Lower lobe of right lung (tissue), 2 donors: ENCODE data around the gene OR1S2. TPM values are rescaled to one million over a fixed set of nuclear protein-coding genes. Genes with fewer than 3 reads are reported as not detected.
"Not testable (repeated sequence)": the region's sequence is repeated elsewhere in the genome, so short reads cannot be mapped to it uniquely, and the experiment has no call there.

ENCODE experiments used
- ATAC-seq, 2 donors: fragments of 200-7000 bp; cut with Tn5 transposase; one replicate each; pipeline ENCODE4 v1.9.1; 2020 to 2022; ENCODE audit warnings: mild to moderate bottlenecking in 2 of 2, moderate library complexity in 2 of 2
- DNase-seq: peaks from one replicate; pipeline ENCODE4 v3.0.0-alpha.2; 2020
- H3K27ac ChIP-seq: fragments of 200-600 bp; one replicate; pipeline ENCODE4 v1.8.0; 2022
- H3K27me3 ChIP-seq: fragments of 200-600 bp; one replicate; pipeline ENCODE4 v1.8.0; 2022; ENCODE audit warnings: low read depth
- H3K36me3 ChIP-seq: fragments of 200-600 bp; one replicate; pipeline ENCODE4 v1.8.0; 2022; ENCODE audit warnings: mild to moderate bottlenecking
- H3K4me1 ChIP-seq: fragments of 200-600 bp; one replicate; pipeline ENCODE4 v1.8.0; 2022
- H3K4me3 ChIP-seq: fragments of 200-600 bp; one replicate; pipeline ENCODE4 v1.8.0; 2022; ENCODE audit warnings: mild to moderate bottlenecking
- H3K9me3 ChIP-seq: fragments of 200-600 bp; one replicate; pipeline ENCODE4 v1.8.0; 2022
- CTCF ChIP-seq: fragments of 200-600 bp; IDR thresholded peaks from one replicate; pipeline ENCODE4 v1.8.0; 2022; ENCODE audit warnings: antibody characterized with exemption, mild to moderate bottlenecking
- intact Hi-C: fragments of 100-400 bp; cut with DNase I; formaldehyde crosslinking; loops from one replicate; pipeline ENCODE4 v1.11.0; 2022
- long read RNA-seq: library from polyadenylated mRNA; unstranded; transcript quantifications from one replicate; pipeline ENCODE4 v2.0.0, GENCODE V29; 2021
- total RNA-seq: library from RNA; stranded (reverse); fragmentation: NEBNext Ultra II Directional; extraction: Animal tissue kit (Norgen Biotek cat#: 25700); gene quantifications from one replicate; pipeline ENCODE4 v1.2.1, GENCODE V29; 2021
- donor health status: DM: no; HTN: yes; CAD: no; lungs with severe emphysema.

The OR1S2 gene, protein sequence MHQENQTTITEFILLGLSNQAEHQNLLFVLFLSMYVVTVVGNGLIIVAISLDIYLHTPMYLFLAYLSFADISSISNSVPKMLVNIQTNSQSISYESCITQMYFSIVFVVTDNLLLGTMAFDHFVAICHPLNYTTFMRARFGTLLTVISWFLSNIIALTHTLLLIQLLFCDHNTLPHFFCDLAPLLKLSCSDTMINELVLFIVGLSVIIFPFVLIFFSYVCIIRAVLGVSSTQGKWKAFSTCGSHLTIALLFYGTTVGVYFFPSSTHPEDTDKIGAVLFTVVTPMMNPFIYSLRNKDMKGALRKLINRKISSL
- total RNA-seq, result not detected
- long read RNA-seq, result 0 reads

DNA sequence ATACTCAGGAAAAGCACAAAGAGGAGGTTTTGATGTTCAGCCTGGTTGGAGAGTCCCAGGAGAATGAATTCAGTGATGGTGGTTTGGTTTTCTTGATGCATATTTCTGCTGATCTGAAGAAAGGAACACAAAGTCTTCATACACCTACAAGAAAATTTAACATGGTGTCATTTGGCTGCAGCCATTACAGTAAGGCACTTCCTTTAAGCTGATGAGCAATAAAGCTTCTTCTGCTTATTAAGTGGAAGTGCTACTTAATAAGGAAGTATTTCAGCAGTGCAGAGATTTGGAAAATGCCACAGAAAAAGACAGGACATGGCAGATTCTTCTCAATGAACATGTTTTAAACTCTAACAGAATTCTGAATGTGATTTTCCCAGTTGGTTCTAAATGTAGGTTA lies at the start of gene OR1S2:
Gene OR1S2 (minus strand): TSS at position 101 of the 400 bp plus-strand sequence. CDS start 0 bp downstream, at position 101.
- ATAC-seq (no peak), DNase-seq (no peak)
- intact Hi-C loops, result no loop called here
- Histone ChIP-seq H3K36me3 (no peaks in the 10 kb centered on the region), H3K4me1 (no peaks in the 10 kb centered on the region), H3K27me3 (no peaks in the 10 kb centered on the region), H3K4me3 (no peak within 1 kb of the TSS), H3K9me3 (no peaks in the 10 kb centered on the region), H3K27ac (no peak within 1 kb of the TSS)
- no peak for TF ChIP-seq CTCF

- Histone ChIP-seq H3K4me1 (no peaks in the 10 kb centered on the region), H3K36me3 (no peaks in the 10 kb centered on the region), H3K27ac (no peak overlapping the region), H3K27me3 (no peaks in the 10 kb centered on the region), H3K4me3 (no peak overlapping the region), H3K9me3 (peaks cover 15% of the 10 kb centered on the region)
- intact Hi-C loops, result no loop called here
- DNase-seq (no peak), ATAC-seq (no peak)
- TF ChIP-seq CTCF, result no peak
Observed at GRCh38 chr11:58243954-58244353, 40.0 kb upstream of the OR1S2 start.

GRCh38 chr11:58227956-58228615 lies 24.1 kb upstream of the OR1S2 start:
- no peaks in the 10 kb centered on the region for H3K36me3 ChIP-seq
- no peak overlapping the region for H3K27ac ChIP-seq
- H3K9me3 ChIP-seq, result no peaks in the 10 kb centered on the region
- no peak for ATAC-seq
- no peak for DNase-seq
- H3K27me3 ChIP-seq, result no peaks in the 10 kb centered on the region
- no peak overlapping the region for H3K4me3 ChIP-seq
- TF ChIP-seq CTCF, result no peak
- H3K4me1 ChIP-seq, result no peaks in the 10 kb centered on the region
- intact Hi-C loops, result no loop called here

GRCh38 chr11:58222721-58223120 lies 18.8 kb upstream of the OR1S2 start:
- ATAC-seq (no peak), DNase-seq (no peak)
- H3K9me3 ChIP-seq, result no peaks in the 10 kb centered on the region
- H3K27ac ChIP-seq, result no peak overlapping the region
- H3K36me3 ChIP-seq, result no peaks in the 10 kb centered on the region
- no peaks in the 10 kb centered on the region for H3K4me1 ChIP-seq
- no peak overlapping the region for H3K4me3 ChIP-seq
- H3K27me3 ChIP-seq, result no peaks in the 10 kb centered on the region
- TF ChIP-seq CTCF, result no peak
- intact Hi-C loops, result no loop called here

DNA sequence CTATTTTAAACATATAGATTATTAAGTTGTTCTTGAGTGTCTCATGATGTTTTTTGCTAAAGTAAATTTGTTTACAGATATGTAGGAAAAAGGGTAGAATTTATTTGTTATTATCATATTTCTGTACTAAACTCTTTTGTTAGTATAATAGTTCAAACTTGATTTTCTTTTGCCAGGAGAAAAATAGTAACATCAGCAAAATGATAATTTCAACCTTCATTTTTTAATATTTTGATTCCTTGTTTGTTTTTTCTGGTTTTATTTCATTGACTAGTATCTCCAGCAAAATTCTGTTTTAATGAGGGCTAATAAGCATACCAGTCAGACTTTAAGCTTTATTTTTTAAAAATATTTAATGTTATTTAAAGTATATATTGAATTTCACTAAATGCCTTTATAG lies 12.5 kb upstream of the OR1S2 start:
- TF ChIP-seq CTCF, result no peak
- DNase-seq (no peak), ATAC-seq (no peak)
- Histone ChIP-seq H3K36me3 (no peaks in the 10 kb centered on the region), H3K27ac (no peak overlapping the region), H3K4me3 (no peak overlapping the region), H3K4me1 (no peaks in the 10 kb centered on the region), H3K9me3 (no peaks in the 10 kb centered on the region), H3K27me3 (no peaks in the 10 kb centered on the region)
- intact Hi-C loops, result no loop called here

GRCh38 chr11:58212420-58212819 lies 8.5 kb upstream of the OR1S2 start, which contains the start of gene OR1S1:
OR1S1 (plus strand) TSS chr11:58212720.
- H3K27me3 ChIP-seq, H3K36me3 ChIP-seq, intact Hi-C loops: not testable (repeated sequence)

More at GRCh38 chr11:58212420-58212819, 8.5 kb upstream of the OR1S2 start, which contains the start of gene OR1S1:
- ATAC-seq, H3K4me3 ChIP-seq, H3K27ac ChIP-seq, DNase-seq, H3K9me3 ChIP-seq, H3K4me1 ChIP-seq: not testable (repeated sequence)
